SK-MEL-5 (cell line): ENCODE results near the gene CD24. TPM values are rescaled to one million over a fixed set of nuclear protein-coding genes. Genes with fewer than 3 reads are reported as not detected.
"Not testable (repeated sequence)": the region's sequence is repeated elsewhere in the genome, so short reads cannot be mapped to it uniquely, and the experiment has no call there.

Experiments
- DNase-seq: peaks from one replicate; pipeline ENCODE4 v3.0.0-alpha.2; 2016; ENCODE audit warnings: low read depth, low spot score
- in situ Hi-C: cut with HindIII; loops from 2 replicates; pipeline ENCODE4 v1.10.0; 2016; ENCODE audit warnings: low sequenced_read_pairs, high pct_unique_total_duplicates, low pct_unique_long_range_greater_than_20kb
- polyA plus RNA-seq, 2 experiments: library from polyadenylated mRNA; depleted of rRNA; stranded (reverse); fragments of >200 nt; gene quantifications; 2 replicates each; pipeline ENCODE4 v1.2.3, GENCODE V29; 2015
- total RNA-seq: library from RNA; depleted of rRNA; stranded (reverse); fragments of >200 nt; shearing (Covaris generic); gene quantifications from 2 replicates; pipeline ENCODE4 v1.2.3, GENCODE V29; 2014; rRNA removed

The CD24 gene, protein sequence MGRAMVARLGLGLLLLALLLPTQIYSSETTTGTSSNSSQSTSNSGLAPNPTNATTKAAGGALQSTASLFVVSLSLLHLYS
- 0.42 and 1.1 TPM in 2 replicates for total RNA-seq
- polyA plus RNA-seq (2015; cell fraction: cytosol; rRNA removed): 0.19 and 0.34 TPM in 2 replicates
- polyA plus RNA-seq (2015; cell fraction: nucleus; rRNA removed): not detected in 2 replicates

GRCh38 chr6:106974336-106974998, at the start of gene CD24:
CD24 (minus strand) TSS chr6:106974729; CDS start chr6:106974646, 83 bp downstream.
- no peak for DNase-seq
- in situ Hi-C loops: no loop called here

- in situ Hi-C loops: no loop called here
These were observed 47.1 kb upstream of the CD24 start for GRCh38 chr6:107021446-107022185.

DNA sequence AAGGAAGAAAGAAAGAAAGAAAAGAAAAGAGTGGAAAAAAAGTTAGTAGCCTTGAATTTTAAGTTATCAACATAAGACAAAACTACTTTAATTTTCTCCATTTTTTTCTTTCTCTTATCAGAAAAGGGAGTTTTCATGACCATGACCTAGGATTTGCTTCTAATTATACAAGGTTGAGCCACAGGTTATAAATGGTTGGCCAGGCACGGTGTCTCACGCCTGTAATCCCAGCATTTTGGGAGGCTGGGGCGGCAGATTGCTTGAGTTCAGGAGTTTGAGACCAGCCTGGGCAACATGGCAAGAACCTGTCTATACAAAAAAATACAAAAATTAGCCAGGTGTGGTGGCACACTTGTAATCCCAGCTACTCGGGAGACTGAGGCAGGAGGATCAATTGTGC, 45.7 kb upstream of the CD24 start:
- in situ Hi-C loops: no loop called here
- DNase-seq: no peak

More at GRCh38 chr6:107021446-107022185, 47.1 kb upstream of the CD24 start:
- no peak for DNase-seq

GRCh38 chr6:107019628-107020027, 45.1 kb upstream of the CD24 start:
- in situ Hi-C loops, DNase-seq: not testable (repeated sequence)

DNA sequence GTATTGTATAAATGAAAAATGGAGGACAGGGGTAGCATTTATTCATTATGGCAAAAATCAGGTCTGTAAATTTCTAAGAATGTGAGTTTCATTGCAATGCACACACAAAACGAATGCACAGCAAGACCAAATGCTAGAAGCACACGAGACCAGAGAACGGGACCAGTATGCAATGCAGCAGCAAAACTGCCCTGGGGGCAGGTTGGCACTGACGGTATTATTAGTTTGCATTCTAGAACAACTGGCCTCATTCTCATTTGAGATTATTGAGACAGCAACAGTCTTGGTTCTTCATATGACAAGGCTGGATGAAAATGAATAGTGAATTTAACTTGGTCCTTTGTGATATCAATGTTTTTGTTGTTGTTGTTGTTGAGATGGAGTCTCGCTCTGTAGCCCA, 44.5 kb upstream of the CD24 start:
- DNase-seq: peak; percentile 38
- in situ Hi-C loops: no loop called here

DNA sequence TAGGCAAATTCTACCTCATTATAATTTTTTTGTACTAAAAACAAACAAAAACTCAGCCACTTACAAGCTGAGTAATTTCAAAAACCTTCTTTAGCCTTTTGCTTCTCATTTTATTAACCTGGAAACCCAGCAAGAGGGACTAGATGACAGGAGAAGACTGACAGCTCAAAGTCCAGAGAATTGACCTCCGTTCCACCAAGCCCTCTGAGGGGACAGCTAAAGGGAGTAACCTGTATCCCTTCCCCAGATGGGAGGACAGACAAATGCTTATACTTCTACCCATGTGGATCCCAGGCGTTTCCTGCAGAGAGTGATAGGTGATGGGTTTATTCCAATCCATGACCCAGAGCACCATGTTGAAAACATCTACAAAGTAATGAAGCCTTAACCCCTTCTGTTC, 35.0 kb upstream of the CD24 start:
- in situ Hi-C loops: no loop called here
- DNase-seq: no peak

DNA sequence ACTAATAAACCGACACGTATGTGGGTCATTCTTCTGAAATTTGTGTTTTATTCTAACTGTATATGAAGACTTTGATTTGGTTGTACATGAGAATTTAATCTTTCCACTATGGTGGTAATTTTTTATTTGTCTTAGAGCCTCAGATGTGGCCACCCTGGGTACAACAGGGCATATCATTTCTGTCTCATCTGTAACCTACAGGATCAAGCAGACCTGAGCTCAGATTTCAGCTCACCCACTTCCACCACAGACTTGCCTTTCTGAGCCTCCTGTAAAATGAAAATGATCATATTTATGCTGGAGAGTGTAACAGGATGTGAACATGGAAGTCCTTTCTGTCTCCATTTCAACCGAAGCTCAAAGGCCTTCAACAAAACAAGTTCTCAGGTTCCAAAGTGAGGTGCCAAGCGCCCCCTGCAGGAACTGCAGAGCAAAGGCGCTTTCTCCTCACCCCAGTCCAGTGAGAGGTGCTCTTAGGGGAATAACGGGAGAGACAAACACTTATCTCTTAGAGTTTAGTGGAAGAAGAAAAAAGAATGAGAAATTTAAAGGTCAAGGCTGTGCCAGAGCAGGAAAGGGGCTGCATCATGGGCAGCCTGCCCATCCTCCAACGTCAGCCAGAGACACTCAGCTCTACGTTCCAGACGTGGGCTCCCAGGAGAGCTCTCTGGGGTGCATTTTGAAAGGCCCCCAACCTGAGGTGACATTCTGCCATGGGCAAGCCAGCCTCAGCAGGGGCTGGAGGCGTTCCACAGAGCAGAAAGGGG, 23.0 kb upstream of the CD24 start:
- in situ Hi-C loops: no loop called here
- DNase-seq: peak; percentile 76

- in situ Hi-C loops: no loop called here
These were observed 21.1 kb upstream of the CD24 start for GRCh38 chr6:106995640-106996039.

GRCh38 chr6:106989737-106990136, 15.2 kb upstream of the CD24 start:
- in situ Hi-C loops, DNase-seq: not testable (repeated sequence)

More at GRCh38 chr6:106995640-106996039, 21.1 kb upstream of the CD24 start:
- no peak for DNase-seq

DNA sequence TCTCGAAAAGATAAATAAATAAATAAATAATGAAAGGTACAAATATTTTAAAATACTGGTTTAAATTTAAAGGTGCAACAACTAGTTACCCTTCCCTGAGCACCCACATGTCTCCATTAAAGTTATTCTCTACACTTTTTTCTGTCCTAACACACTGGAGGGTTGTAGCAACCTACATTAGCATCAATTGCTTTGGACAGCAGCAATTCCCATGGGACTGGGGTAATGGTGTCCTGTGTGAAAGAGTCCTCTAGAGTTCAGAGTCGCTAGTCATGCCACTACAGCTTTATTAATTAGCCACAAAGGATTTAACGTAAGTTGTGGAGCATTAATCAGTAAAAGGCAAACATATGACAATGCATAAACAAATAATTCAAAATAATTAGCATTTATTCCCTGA, 14.1 kb upstream of the CD24 start:
- in situ Hi-C loops: no loop called here
- no peak for DNase-seq

DNA sequence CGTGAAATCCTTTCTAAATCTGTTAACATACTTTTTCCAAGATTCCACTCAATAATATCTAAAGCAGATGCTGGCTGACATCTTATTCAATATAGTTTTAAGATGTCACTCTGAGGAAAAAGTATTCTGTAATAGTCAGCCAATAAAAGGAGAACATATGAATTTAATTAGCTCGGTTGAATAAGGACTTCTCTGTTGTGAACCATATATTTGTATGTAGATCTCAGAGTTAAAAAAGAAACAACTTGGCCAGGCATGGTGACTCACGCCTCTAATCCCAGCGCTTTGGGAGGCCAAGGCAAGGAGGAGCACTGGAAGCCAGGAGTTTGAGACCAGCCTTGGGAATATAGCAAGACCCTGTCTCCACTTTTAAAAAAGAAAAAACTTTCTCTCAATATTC, 7.4 kb upstream of the CD24 start:
- in situ Hi-C loops: no loop called here
- no peak for DNase-seq

DNA sequence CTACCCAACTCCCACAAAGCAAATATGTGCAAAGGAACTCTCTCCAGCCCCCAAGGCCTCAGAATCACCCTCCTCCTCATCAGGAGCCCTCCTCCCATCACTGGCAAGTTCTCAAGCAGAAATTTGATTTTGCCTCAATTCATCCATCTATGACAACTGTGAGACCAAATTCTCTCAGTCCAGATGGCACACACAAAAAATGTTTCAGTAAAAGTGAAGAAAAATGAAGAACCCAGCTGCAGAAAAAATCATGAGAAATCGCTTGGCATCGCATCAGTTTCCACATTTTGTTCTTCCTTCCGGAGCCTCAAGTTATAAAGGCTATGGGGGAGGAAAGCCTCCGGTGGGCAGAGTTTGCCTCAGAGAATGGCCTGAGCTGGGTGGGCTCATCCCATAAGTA, 6.4 kb upstream of the CD24 start:
- DNase-seq: no peak
- in situ Hi-C loops: no loop called here

DNA sequence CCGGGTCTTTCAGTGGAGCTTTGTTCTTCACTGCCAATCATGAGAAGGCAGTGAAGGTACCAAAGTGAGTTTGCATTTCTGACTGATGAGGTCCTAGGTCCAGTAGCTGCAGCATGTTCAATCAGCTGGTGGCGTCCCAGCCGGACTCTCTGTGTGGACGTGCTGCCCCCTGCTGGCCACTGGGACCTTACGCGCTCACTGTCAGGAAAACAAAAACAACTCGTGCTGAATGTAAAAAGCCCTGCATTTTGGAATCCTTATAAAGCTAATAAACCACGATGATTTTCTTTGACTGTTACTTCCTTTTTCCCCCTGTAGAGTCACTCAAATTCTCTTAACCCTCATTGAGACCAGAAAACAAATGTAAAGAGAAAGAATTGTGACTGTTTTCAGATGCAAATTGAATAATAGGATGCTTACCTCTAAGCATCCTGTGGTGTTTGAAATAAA, 4.9 kb upstream of the CD24 start:
- DNase-seq: peak; percentile 82
- in situ Hi-C loops: no loop called here

- DNase-seq: no peak
- in situ Hi-C loops: no loop called here
These were observed 2.7 kb upstream of the CD24 start for GRCh38 chr6:106977246-106977645.

- no peak for DNase-seq
- in situ Hi-C loops: no loop called here
These were observed 1.7 kb upstream of the CD24 start for GRCh38 chr6:106976270-106976669.

DNA sequence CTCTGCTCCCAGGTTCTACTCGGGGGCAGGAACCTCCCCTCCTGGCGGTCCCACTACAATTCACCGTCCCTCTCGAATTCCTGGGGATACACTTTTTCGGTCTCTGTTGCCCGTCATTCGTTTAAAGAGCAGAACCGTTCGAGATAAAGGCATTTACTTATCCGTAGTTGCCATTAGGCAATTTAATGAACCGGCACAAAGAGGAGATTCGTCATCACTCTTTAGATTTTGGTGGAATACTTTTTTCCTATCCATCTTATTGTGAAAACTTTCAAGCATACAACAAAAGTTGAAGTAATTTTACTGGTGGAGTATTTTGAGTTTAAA, 1.2 kb upstream of the CD24 start:
- in situ Hi-C loops: no loop called here
- no peak for DNase-seq

- DNase-seq: no peak
- in situ Hi-C loops: no loop called here
These were observed 639 bp upstream of the CD24 start for GRCh38 chr6:106974999-106975737.
